Right lobe of liver (tissue), 6 donors: ENCODE results near the gene MTHFD1. TPM values are rescaled to one million over a fixed set of nuclear protein-coding genes. Genes with fewer than 3 reads are reported as not detected.

Experiments used
- ATAC-seq, 4 donors: fragments of 200-7000 bp; cut with Tn5 transposase; one replicate each; pipeline ENCODE4 v1.9.1; 2020; ENCODE audit warnings: mild to moderate bottlenecking in 4 of 4, moderate library complexity in 4 of 4
- DNase-seq, 3 donors: peaks; one replicate each; pipeline ENCODE4 v3.0.0-alpha.2; 2020
- H3K27ac ChIP-seq, 3 donors: fragments of 200-600 bp; one replicate each; pipeline ENCODE4 v1.8.0; 2022
- H3K27me3 ChIP-seq, 2 donors: fragments of 200-600 bp; one replicate each; pipeline ENCODE4 v1.8.0; 2022
- H3K36me3 ChIP-seq, 4 donors: fragments of 200-600 bp; sonication (generic) in 1 of 4; one replicate each; pipeline versions ENCODE4 v1.5.1 to v1.8.0; 2017 to 2022; ENCODE audit warnings: control low read depth in 1 of 4
- H3K4me1 ChIP-seq, 4 donors: fragments of 200-600 bp; sonication (generic) in 1 of 4; one replicate each; pipeline versions ENCODE4 v1.5.1 to v1.8.0; 2017 to 2022; ENCODE audit warnings: control low read depth in 1 of 4
- H3K4me3 ChIP-seq, 3 donors: fragments of 200-600 bp; one replicate each; pipeline ENCODE4 v1.8.0; 2022
- H3K9me3 ChIP-seq, 4 donors: fragments of 200-600 bp; sonication (generic) in 1 of 4; one replicate each; pipeline versions ENCODE4 v1.5.1 to v1.8.0; 2017 to 2022; ENCODE audit warnings: control low read depth in 1 of 4
- CTCF ChIP-seq, 4 donors: fragments of 200-600 bp in 3 of 4; fragments of 450-650 bp in 1 of 4; IDR thresholded peaks; one replicate each; pipeline versions ENCODE4 v1.5.1 to v1.8.0; 2016 to 2022; ENCODE audit warnings: antibody characterized with exemption in 4 of 4, mild to moderate bottlenecking in 2 of 4
- POLR2A ChIP-seq: fragments of 450-650 bp; IDR thresholded peaks from one replicate; pipeline ENCODE4 v1.6.1; 2017; ENCODE audit warnings: antibody characterized with exemption, mild to moderate bottlenecking
- WGBS: methylation state at CpG from one replicate; pipeline ENCODE4 v1.1.6; 2018; ENCODE audit warnings: low coverage, low lambda C conversion rate; ENCODE audit not compliant: insufficient coverage; ENCODE audit errors: missing lambda C conversion rate; 5-methylcytosine and 5-hydroxymethylcytosine counted together
- intact Hi-C, 2 donors: fragments of 100-400 bp; cut with DNase I; formaldehyde crosslinking; loops; one replicate each; pipeline versions ENCODE4 v1.11.2 to v1.14.1; 2022
- small RNA-seq, 2 experiments: library from RNA; depleted of rRNA; stranded (forward); fragments of <200 nt; gene quantifications; one replicate each; pipeline ENCODE3, GENCODE V24; 2016
- total RNA-seq, 6 experiments: library from RNA; depleted of rRNA in 2 of 6; stranded (reverse); fragments of >200 nt in 2 of 6; fragmentation: NEBNext Ultra II Directional in 3 of 6; extraction: Animal tissue kit (Norgen Biotek cat#: 25700) in 3 of 6; gene quantifications; one replicate each; pipeline versions ENCODE4 v1.1.0 to v1.2.4, GENCODE V29; 2016 to 2023
- donor health status: DM: no; HTN: yes; CAD: no.
- donor health status: DM: no; HTN: no; CAD: no.
- donor health status: DM: no; HTN: no; CAD: no.
- donor health status: DM: no; HTN: yes; CAD: no.
- donor health status: DM: no; HTN: yes; CAD: no.

The MTHFD1 gene
- total RNA-seq, 6 experiments from 2014 or later: 158 to 265 (median 200) TPM

- intact Hi-C loops: no loop called here
- Histone ChIP-seq H3K27ac (no peak overlapping the region), H3K4me3 (no peak overlapping the region), H3K36me3 (no peaks in the 10 kb centered on the region), H3K9me3 (no peaks in the 10 kb centered on the region), H3K27me3 (no peaks in the 10 kb centered on the region), H3K4me1 (peaks cover 0 to 31% (median 2%) of the 10 kb centered on the region in 4 donors)
- DNase-seq (no peak), ATAC-seq (no peak)
- TF ChIP-seq CTCF (IDR thresholded peaks at IDR 0.05): no peak
- no peak for TF ChIP-seq POLR2A
- 26% methylated on average over 1 of the region's 1 CpG for WGBS
Measured at GRCh38 chr14:64508215-64508776, 120.1 kb downstream of the MTHFD1 start.

- TF ChIP-seq CTCF (IDR thresholded peaks at IDR 0.05) (no peak), POLR2A (no peak)
- no peak for DNase-seq
- 82% methylated on average over 4 of the region's 8 CpGs for WGBS
- no peaks in the 10 kb centered on the region for H3K27me3 ChIP-seq
- H3K9me3 ChIP-seq: no peaks in the 10 kb centered on the region
- H3K4me1 ChIP-seq: peaks cover 0 to 31% (median 2%) of the 10 kb centered on the region in 4 donors
- no peak for ATAC-seq
- no peaks in the 10 kb centered on the region for H3K36me3 ChIP-seq
- H3K27ac ChIP-seq: no peak overlapping the region
- H3K4me3 ChIP-seq: no peak overlapping the region
- intact Hi-C loops: no loop called here
Measured at GRCh38 chr14:64509036-64509435, 120.9 kb downstream of the MTHFD1 start.

Small RNA genes lying within 50 kb of the gene (small RNA-seq; reads per million reads assigned to genes)
- gene AL161756.2: 0 reads per million in 2 experiments

Other genes with a start within 250 kb of the MTHFD1 start
- under 1 TPM in 1 of 6 experiments, not detected in 5; 0.04 TPM for gene ESR2, start 94.0 kb upstream of the MTHFD1 start, total RNA-seq
- 1 to 10 TPM in 1 of 6 experiments, under 1 TPM in 5; 0.12 to 1.0 (median 0.30) TPM for gene AKAP5, start 77.1 kb downstream of the MTHFD1 start, total RNA-seq
- gene ZBTB25, start 115.5 kb downstream of the MTHFD1 start, total RNA-seq: 1 to 10 TPM; 5.5 to 6.2 (median 5.7) TPM
- gene ZBTB1, start 116.4 kb downstream of the MTHFD1 start, total RNA-seq: 10 to 100 TPM; 10.6 to 16.8 (median 14.9) TPM
- gene HSPA2, start 152.4 kb downstream of the MTHFD1 start, total RNA-seq: 1 to 10 TPM; 1.2 to 9.7 (median 5.0) TPM
- under 1 TPM in 2 of 6 experiments, not detected in 4; 0.16 to 0.40 TPM for gene PPP1R36, start 161.6 kb downstream of the MTHFD1 start, total RNA-seq